Measurements from ENCODE around the gene LCN10.

The LCN10 gene

DNA sequence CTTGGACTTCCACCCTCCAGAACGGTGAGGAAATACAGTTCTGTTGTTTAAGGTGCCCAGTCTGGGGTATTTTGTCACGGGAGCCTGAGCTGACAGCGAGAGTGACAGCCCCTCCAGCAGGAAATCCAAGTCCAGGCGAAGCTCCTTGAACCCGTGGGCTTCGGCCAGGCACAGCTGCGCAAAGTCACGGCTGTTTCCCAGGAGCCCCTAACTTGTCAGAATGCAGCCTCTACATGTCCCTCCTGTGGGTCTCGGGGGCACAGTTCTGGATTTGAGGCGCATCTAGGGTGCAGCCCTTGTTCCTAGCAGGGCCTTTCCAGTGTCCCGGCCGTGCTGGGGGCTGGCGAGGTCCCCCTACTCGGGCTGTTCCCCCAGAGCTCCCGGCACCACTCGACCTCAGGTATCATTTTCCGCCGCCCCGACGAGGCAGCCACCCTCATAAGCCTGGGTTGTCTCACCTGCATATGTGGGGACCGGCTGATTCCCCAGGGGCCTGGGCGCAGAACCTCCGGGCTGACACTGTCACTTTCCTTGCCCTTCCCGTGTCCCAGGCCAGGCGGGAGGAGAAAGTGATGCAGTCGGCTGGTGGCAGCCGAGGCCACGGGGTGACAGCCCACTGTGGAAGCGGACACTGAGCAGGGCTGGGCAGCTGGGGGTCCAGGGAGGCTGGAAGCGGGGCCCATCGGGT is 10.8 kb upstream of the LCN10 start:
- no peak for DNase-seq

DNA sequence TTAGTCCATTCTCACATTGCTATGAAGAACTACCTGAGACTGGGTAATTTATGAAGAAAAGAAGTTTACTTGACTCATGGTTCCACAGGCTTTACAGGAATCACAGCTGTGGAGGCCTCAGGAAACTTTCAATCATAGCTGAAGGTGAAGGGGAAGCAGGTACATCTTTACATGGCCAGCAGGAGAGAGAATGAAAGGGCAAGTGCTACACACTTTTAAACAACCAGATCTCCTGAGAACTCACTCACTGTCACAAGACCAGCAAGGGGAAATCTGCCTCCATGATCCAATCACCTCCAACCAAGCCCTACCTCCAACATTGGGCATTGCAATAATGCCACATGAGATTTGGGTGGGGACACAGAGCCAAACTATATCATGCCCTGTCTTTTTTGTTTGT is 9.1 kb upstream of the LCN10 start:
- DNase-seq, result no peak

DNA sequence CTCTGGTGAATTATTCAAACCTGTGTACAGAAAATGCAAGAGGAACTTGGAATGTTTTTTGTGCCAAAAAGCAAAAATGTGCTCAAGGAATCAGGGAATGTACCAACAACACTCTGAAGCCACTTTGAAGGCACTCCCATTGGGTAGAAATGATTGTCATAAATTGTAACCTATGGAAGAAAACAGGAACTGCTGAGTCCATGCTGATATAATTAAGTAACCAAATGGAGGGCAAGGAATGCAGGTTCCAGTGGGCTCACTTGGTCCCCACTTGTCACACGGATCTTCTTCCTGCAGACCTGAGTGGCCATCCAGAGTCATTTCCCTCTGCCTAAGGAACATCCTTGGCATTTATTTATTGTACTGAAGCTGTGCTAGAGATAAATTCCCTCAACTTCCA is 8.5 kb upstream of the LCN10 start:
- DNase-seq, result no peak

DNA sequence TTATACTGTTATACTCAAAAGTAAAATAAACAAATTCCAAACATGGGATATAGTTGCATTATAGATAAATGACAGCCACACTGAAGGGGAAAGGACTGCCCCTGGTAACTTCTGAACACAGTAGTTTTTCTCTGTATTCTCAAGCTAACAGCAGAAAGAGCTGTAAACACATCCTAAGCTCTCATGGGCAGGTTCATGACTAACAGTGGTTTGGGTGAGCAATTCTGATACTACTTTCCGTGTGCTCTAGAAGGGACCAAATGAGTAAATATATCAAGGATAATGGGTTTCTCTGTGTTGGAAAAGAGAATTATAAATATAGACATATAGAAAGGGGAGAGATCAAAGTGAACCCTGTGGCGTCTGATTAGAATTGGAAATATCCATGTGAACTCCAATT is 7.8 kb upstream of the LCN10 start:
- DNase-seq, result no peak

DNA sequence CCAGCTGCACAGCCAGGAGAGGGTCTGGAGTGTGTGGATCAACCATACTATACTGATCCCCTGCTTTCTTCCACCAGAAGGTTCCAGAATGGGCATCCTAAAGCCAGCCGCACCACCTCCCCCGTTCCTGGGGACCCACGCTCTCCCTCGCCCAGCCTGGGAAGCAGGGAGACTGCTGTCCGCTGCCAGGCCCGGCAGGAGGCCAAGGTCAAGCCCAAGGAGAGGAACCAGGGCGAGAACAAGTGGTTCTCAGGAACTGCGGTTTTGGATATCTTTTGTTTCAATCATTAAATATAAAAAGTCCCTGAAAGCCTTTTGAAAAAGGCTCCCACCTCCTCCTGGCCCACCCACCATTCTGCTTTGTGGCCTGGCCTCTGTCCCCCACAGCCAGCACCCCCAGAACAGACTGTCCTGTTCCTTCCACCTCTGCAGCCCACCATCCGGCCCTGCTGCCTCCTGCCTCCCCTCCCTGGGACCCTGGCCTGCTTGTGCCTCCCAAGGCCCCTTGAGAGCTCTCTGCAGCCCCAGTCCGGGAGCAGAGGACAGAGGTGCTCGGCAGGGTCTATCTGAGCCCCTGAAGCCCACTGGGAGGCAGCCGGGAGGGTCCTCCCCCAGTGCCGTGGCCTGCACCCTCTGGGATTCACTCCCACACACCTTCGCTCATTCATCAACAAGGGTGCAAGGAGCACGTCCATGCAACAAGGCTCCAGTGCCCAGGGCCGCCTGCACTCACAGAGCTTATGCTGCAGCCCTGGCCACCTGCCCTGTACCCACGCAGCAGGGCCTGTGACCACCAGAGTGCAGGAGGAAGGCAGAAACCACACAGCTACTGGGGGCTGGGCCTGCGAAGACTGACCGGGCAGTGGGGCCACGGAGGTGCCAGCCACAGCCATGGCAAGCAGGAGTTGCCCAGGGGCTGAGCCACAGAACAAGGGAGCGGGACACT is 6.2 kb upstream of the LCN10 start:
- no peak for DNase-seq

DNA sequence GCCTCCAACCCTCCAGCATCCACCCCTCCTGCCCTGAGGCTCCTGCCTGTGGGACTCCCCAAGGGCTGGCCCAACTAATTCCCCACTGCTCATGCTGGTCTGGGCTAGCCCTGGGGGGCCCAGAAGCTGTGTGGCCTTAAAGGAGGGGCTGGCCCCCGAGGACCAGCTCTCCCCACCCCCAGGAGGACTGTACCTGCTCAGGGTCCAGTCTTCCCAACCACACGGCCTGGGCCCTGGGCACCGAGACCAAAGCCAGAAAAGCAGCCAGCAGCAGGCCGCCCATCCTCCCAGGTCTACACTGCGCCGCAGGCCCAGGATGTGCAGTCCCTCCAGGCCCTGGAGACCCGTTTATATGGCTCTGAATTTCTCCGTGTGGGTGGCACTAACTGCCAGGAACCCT is 5.5 kb upstream of the LCN10 start, which contains the start of gene LCN6:
TSS of gene LCN6 (minus strand) at position 325 of the 400 bp plus-strand sequence. CDS start at position 283, 42 bp downstream.
- no peak for DNase-seq

DNA sequence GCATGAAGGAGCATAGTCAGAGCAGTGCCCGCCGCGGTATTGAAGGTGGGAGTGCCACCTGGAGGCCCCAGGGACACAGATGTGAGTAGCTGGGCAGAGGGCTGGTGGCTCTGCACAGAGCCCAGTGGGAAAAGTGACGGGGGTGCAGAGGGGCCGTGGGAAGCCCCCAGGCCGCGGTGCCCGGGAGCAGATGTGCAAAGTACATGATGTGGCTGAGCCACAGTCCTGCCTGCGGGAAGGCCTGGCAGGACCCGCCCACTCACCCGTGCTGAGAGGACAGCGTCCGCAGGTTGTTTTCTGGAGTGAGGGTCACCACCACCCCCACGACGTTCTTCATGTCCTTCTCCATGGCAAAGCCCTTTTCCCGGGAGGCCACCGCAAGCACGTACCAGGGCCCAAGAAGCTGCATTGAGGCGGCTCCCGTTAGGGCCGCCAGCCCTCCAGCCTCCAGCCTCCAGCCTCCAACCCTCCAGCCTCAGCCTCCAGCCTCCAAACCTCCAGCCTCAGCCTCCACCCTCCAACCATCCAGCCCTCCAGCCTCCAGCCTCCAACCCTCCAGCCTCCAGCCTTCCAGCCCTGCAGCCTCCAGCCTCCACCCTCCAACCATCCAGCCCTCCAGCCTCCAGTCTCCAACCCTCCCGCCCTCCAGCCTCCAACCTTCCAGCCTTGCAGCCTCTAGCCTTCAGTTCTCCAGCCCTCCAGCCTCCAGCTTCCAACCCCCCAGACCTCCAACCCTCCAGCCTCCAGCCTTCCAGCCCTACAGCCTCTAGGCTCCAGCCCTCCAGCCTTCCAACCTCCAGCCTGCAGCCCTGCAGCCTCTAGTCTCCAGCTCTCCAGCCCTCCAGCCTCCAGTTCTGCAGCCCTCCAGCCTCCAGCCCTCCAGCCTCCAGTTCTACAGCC is 4.7 kb upstream of the LCN10 start:
- DNase-seq, result no peak

DNA sequence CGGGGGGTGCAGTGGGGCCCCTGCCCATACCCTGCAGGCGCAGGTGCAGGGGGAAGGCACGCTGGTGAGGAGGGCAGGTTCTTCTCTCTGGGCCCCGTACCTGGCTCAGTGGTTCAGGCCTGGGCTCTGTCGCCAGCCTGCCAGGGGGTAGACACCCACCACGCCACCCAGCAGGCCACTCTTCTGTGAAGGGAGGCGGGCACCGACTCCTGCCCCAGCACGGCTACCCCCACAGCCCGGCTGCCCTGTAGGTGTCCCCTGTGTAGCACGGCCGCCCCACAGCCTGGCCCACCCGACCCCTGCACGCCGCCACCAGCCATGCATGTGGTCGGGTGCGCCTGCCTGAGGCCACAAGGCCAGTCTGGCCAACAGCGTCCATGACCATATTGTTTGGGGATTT is 3.9 kb upstream of the LCN10 start:
- no peak for DNase-seq

DNA sequence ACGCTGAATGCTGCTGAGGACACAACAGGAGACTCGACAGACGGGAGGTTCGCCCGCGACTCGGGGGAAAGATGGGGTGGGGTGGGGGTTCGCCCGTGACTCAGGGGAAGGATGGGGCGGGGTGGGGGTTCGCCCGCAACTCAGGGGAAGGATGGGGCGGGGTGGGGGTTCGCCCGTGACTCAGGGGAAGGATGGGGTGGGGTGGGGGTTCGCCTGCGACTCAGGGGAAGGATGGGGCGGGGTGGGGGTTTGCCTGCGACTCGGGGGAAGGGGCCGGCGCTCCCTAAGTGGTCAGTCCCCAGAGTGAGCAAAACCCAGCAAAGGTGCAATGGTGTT is 3.4 kb upstream of the LCN10 start:
- no peak for DNase-seq

DNA sequence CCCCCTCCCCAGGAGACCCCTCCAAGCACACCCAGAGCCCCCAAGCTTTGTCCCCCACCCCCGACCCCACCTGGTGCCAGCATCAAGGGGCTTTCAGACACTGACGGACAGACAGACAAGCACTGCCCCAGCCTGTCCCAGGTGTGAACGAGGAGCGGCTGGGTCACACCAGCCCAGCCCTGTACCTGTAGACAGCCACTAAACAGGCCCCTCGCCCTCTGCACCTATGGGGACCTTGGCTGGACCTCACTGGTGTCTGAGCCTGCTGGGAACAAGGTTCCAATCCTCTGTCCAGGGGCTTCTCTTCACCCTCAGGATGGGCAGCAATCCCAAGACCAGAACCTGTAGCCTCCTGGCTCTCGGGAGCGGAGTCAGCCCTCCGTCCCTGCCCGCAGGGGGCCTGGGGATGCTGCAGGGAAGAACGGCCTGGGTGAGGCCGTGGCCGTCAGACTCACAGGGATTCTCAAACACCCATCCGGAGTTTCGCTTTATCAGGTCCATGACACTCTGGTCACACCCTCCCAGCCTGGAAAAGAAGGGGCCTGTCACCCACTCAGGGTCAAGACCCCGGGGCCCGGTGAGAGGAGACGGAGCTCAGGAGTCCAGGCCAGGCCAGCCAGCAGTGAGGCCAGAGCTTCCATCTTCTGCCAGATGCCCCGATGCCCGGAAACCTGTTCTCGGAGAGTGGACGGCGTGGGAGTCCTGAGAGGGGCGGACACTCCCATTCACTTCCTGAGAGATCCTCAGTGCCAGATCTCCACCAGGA is 2.8 kb upstream of the LCN10 start:
- DNase-seq, result no peak

DNA sequence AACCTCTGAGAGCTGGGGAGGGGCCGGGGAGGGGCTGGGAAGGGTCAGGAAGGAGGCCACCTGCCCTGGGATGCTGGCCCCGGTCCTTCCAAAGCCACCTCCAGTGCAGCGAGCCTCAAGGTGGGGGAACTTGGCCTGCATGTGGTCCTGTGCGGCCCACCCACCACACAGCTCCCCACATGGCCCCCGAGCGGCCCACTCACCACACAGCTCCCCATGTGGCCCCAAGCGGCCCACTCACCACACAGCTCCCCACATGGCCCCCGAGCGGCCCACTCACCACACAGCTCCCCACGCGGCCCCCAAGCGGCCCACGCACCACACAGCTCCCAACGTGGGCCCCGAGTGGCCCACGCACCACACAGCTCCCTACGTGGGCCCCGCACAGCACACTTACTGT is 2.0 kb upstream of the LCN10 start:
- DNase-seq, result no peak

DNA sequence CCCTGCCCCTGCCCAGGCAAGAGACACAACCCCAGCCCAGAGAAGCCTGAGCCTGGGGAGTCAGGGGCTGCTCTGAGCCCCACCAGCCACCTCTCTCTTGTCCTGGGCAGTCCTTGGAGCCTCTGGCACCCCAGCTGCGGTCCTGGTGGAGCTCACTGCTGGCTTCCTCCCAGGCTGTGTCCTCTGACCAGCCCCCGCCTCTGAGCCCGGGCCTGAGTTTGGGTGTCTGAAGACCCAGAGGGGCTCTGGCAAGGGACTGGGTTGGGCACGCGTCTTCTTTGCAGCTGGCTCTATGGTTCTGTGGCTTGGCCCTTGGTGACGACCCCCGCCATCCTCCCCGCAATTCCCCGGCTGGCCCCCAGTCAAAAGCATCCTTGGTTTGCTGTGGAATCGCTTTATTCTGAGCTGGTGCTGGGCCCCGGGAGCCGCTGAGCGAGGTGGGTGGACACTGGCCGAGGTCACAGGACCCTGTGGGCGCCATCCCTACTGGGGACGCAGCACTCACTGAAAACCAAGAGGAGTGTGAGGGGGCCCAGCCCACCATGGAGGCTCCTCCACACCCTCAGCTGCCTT is 985 bp upstream of the LCN10 start:
- DNase-seq, result no peak

DNA sequence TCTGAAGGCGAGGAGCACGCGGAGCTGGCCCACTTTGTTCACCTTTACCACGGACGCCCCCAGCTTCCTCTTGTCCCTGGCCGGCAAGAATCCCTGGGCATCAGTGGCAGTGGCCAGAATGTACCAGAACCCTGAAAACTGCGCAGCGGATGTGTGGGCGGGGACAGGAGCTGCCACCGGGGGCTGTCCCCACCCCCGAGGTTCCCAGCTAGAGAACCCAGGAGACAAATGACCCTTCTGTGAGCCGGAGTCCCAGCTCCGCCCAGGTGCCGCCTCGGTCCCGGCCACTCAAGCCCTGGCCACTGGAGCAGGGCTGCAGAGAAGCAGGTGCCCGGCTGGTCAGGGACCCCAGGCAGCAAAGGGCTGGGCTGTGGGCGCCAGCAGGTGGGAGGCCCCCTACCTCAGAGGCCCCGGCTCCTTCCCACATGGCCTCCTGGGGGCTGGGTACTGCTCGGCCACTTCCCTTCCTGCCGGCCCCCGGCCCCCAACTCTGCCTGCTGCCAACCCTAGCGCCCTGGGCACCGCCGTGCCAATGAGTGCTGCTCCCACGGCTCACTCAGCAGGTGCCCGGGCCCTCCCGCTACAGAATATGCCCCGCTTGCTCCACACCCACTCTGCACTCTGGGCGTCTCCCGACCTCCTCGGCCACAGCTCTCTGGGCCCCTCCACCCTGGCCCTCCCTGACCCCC is 713 bp downstream of the LCN10 start:
- peak; percentile 37 to 51 for DNase-seq

DNA sequence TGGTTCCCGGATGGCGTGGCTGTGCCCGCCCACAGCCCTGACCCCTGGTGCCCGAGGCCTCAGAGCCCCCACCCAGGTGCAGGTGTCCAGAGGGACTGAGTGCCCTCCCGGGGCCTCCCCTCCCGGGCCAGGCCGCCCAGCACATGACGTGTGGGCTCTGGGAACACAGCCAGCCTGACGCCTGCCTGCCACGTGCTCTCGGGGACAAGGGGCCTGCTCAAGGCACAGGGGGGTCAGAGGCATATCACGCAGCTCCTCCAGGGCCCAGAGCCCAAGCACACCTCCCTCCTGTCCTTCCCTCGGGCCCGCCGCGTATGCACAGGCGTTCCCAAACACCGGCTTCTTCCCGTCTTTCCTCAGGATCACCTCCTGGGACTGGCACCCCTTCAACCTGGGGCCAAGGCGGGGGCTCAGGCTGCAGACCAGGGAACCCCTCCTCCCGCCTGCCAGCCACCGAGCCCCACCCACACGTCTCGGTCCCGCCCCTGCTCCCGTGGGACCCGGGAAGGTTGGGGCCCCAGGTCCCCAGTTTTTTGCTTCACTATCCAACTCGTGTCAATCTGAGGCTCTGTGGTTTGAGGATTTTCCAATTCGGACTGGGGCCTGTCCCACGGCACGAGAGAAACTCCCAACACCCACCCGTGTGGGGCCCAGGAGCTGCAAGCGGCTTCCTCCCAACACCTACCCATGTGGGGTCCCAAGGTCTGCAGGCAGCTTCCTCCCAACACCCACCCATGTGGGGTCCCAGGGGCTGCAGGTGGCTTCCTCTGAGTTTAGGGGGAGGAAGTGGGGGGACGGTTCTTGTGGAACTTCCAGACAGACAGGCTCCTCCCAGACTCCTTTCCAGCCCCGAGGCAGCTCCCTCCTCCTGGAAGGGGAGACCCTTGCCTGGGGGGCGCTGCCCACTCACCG is 1.5 kb downstream of the LCN10 start:
- no peak for DNase-seq

DNA sequence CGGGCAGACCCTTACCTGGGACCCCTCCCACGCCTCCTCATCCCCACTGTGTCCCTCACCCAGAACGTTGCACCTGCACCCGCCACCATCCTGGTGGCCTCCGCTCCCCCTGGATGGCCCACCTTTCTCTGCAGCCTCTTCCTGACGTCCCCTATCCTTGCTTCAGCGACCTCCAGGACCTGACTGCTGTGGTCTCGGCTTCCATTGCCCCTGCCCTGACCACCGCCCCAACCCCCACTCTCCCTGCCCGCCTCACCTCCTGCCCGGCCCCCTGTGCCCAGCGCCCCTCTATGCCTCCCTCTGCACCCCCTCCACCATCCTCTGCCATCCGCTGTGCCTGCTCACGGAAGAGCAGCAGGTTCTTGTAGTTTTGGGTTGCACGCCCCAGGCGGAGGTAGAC is 2.2 kb downstream of the LCN10 start:
- no peak for DNase-seq

DNA sequence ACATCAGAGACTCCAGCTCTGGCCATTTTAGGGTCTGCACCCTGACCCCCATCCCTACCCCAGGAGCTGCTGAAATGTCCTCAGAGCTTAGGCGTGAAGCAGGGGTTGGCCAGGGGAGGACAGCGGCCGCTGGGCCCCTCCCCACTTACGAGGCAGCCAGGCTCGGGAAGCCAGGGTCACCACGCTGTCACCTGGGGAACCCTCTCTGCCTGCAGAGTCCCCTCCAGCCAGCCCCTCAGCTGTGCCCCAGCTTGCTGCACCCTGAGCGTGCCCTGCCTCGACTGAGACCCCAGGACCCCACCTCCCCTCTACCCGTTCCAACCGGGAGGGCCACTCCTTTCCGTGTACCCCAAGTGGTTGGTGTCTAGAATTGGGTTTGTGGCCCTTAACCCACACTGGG is 2.7 kb downstream of the LCN10 start:
- DNase-seq, result no peak

DNA sequence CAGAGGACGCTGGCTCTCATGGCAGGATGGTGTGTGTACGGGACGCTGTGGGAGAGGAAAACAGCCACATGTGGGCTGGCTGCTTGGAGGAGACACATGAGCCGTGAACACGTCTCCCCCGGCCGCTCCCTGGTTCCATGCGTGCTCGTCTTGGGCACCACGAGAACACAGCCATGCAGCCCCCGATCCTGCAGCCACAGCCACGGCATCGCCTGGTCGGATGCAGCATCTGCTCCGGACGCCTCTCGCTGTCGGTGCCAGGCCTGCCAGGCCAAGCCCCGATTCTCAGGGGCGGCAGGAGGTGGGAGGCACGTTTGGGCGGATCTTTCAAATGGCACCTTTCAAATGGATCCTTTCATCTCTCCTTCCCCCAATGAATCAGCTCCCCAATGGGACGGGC is 3.2 kb downstream of the LCN10 start:
- DNase-seq, result no peak

DNA sequence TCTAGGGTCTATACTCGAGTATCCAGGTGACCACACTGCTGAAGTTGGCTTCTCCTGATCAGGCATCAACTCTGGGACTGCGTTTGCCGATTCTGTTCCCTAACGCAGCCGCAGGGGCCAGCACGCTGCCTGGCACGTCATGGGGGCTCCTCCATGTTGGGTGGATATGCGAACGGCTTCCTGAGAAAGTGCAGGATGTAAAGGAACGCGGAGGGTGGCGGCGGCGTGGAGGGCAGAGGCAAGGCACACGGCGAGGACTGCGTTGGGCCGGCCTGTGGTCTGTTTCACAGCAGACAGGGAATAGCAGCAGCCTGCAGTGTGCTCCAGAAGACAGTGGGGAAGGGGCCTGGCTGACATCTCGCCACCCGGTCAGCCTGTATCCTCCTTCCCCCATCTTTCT is 3.8 kb downstream of the LCN10 start:
- DNase-seq, result no peak

DNA sequence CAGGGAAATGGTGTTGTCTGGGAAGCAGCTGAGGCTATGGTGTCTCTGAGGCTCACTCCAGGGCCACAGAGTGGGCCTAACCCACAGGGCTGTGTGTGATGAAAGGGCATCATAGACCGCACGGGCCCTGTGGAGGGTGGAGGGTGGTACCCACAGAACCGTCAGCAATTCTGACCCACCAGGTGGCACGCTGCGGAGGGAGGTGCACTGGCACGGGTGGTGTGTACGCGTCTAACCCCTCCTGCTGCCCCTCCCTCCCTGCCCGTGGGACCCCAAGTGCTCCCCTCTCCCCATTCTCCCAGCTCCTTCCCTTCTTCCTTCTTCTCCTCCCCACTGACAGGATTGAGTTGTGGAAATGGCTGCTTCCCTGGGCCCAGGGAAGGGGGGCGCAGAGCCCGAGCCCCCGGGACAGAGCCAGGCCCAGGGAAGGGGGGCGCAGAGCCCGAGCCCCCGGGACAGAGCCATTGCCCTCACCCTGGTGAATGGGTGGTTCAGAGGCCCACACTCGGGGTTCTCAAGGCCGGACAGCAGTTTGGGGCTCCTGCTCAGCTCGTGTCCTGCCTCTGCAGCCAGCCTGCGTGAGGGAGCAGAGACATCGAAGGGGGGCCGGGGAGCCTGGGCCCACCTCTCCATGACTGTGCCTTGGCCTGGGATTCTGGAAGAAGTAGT is 6.8 kb downstream of the LCN10 start:
- DNase-seq, result no peak
